Retinal pigment epithelial cell (primary cell): ENCODE measurements around the gene CCNB3.

Experiments used
- DNase-seq: peaks from one replicate; pipeline ENCODE4 v3.0.0-alpha.2; 2010; ENCODE audit warnings: low read depth
- H3K4me3 ChIP-seq: 2 replicates; pipeline ENCODE4 v1.5.1; 2011; ENCODE audit warnings: mild to moderate bottlenecking, low read length, control low read depth, moderate library complexity
- TF ChIP-seq, protein P1 (sequence below): conservative IDR thresholded peaks from 2 replicates; pipeline ENCODE4 v1.5.1; 2011; ENCODE audit warnings: low read depth, low read length, control low read depth, inconsistent platforms

The CCNB3 gene

GRCh38 chrX:50375481-50376267 is 171.1 kb downstream of the CCNB3 start:
- TF ChIP-seq, protein P1, sequence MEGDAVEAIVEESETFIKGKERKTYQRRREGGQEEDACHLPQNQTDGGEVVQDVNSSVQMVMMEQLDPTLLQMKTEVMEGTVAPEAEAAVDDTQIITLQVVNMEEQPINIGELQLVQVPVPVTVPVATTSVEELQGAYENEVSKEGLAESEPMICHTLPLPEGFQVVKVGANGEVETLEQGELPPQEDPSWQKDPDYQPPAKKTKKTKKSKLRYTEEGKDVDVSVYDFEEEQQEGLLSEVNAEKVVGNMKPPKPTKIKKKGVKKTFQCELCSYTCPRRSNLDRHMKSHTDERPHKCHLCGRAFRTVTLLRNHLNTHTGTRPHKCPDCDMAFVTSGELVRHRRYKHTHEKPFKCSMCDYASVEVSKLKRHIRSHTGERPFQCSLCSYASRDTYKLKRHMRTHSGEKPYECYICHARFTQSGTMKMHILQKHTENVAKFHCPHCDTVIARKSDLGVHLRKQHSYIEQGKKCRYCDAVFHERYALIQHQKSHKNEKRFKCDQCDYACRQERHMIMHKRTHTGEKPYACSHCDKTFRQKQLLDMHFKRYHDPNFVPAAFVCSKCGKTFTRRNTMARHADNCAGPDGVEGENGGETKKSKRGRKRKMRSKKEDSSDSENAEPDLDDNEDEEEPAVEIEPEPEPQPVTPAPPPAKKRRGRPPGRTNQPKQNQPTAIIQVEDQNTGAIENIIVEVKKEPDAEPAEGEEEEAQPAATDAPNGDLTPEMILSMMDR = no peak
- DNase-seq = no peak
- no peak overlapping the region for H3K4me3 ChIP-seq

- no peak overlapping the region for H3K4me3 ChIP-seq
- TF ChIP-seq, protein P1 = no peak
- no peak for DNase-seq
Observed at GRCh38 chrX:50381729-50382415, 177.3 kb downstream of the CCNB3 start.

DNA sequence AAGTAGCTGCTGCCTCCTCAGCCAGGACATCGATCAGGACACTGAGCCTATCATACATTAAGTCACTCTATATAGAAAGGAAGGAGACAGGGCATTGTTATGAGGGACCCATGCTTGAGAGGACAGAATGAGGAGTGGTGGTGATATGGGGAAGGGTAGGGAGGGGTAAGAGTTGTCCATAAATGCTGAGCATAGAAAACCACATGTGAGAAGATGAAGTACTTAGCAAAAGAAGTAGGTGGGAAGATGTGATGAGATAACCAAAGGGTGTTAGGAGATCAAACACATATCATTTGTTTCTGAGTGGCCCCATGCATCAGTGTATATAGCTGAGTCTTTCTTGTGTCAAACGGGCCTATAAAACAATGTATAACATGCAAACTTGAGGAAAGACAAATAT is 182.0 kb downstream of the CCNB3 start:
- no peak for DNase-seq
- H3K4me3 ChIP-seq = no peak overlapping the region
- TF ChIP-seq, protein P1 = no peak

- TF ChIP-seq, protein P1 = no peak
- DNase-seq = no peak
- no peak overlapping the region for H3K4me3 ChIP-seq
Observed at GRCh38 chrX:50393902-50394301, 189.3 kb downstream of the CCNB3 start.
